GM12873 (cell line): ENCODE results near the gene CDYL.

Source experiments
- CTCF ChIP-seq: IDR thresholded peaks from 2 replicates; pipeline ENCODE4 v1.5.1; 2012; ENCODE audit warnings: low read depth, mild to moderate bottlenecking, moderate library complexity, low read length, control low read depth; ENCODE audit not compliant: insufficient read depth; ENCODE audit errors: missing control alignments

The CDYL gene

GRCh38 chr6:4804095-4804494 lies 27.9 kb downstream of the CDYL start:
- no peak for TF ChIP-seq CTCF

DNA sequence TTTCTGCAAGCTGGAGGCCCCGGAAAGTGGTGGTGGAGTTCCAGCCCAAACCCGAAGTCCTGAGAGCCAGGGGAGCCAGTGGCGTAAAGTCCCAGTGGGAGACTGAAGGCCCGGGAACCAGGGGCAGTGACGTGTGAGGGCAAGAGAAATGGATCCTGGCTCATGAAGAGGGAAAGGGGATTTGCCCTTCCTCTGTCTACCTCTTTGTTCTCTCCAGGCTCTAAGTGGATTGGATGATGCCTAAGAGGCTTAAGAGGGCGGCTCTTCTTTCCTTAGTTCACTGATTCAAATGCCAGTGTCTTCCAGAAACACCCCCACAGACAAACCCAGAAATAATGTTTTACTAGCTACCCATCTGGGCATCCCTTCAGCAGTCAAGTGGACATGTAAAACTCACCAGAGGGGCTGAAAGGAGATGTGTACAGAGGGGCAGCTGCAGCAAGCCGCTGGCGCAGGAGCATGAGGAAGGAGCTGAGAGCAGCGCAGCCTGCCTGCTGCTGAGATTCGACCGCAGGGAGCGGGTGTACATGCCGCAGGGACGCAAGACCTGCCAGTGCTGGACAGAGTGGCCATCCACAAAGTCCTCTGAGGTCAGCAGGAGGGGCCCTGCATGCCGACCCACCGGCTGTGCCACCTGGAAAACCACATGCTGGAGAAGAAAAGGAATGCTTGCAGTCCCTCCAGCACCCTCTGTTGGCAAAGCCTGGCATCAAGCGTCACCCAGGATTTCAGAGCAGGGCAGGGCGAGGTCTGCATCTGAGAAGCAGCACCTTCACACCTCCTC lies 29.5 kb downstream of the CDYL start:
- TF ChIP-seq CTCF = peak; percentile 63

DNA sequence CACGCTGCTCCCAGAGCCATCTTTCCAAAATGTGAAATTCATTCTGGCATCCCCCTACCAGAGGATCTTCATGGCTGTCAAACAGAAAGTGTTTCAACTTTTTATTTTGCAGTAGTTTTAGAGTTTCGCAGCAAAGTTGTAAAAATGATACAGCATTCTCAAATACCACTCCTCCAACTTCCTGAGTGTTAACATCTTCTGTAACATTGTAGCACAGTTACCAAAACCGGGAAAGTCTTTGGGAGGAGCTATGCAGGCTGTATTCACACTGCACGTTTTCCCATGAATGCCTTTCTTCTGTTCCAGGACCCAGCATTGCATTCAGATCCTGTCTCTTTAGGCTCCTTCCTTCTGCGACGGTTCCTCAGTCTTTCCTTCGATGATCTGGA lies 30.1 kb downstream of the CDYL start:
- TF ChIP-seq CTCF = no peak

GRCh38 chr6:4806791-4807190 lies 30.6 kb downstream of the CDYL start:
- no peak for TF ChIP-seq CTCF

DNA sequence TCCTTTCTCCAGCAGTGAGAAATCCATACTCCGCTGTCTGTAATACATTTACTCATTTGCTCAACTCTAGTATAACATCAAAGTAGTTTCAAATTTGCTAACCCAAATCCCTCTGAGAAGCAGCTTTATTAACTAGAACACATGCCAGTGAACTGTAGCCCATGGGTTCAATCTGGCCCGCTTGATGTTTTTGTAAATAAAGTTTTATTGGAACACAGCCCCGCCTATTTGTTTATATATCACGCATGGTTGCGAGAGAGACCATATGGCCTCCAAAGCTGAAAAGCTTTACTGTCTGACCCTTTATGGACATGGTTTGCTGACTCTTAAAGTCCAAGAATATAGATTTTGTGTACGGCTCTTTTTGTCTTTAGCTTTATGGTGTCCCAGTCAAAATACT lies 32.2 kb downstream of the CDYL start:
- TF ChIP-seq CTCF = no peak

DNA sequence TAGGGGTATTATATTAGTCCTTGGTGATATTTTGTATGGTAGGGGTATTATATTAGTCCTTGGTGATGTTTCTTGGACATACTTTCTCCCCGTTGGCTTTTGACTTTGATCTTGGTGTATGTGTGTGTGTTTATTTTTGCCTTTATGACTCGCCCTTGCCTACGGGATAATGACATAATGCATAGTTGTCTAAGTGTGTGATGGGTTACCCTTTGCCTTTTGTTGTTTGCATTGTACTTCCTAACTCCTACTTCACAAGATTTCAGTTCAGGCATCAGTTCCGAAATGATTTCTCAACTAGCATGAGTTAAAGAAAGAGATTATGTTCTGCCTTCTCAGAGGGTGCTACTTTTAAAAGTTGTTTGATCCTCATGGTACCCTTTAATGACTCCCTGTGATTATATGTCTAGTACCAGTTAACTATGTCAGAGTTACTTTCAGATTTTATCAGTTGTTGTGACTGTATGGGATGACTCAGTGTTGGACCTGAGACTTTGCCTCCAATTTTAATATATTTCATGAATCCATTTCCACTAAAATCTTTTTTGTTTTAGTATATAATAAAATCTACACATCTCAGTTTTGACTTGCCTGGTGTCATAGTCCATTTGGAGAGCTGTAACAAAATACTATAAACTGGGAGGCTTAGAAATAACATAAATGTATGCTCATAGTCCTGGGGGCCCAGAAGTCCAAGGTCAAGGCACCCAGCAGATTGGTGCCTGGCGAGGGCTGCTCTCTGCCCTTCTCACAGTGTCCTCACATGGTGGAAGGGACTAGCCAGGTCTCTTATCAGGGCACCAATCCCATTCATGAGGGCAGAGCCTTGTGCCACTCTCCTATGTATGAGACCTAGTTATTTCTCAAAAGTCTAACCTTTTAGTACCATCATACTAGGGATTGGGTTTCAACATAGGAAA lies 34.1 kb downstream of the CDYL start:
- TF ChIP-seq CTCF = no peak

- no peak for TF ChIP-seq CTCF
Measured at GRCh38 chr6:4812068-4812467, 35.9 kb downstream of the CDYL start.
